ENCODE data around the gene RTN4RL2.

- TF ChIP-seq CTCF (IDR thresholded peaks at IDR 0.05), result no peak
- no peak for TF ChIP-seq POLR2A (IDR thresholded peaks at IDR 0.05)
These were observed 7.3 kb downstream of the RTN4RL2 start for GRCh38 chr11:57467508-57468157.
